M059J (cell line): ENCODE data around the gene PPP1R11. TPM values are rescaled to one million over a fixed set of nuclear protein-coding genes. Genes with fewer than 3 reads are reported as not detected.
A peak's percentile ranks its signal among the peaks of the same experiment; 100 is the strongest.
"Not testable (repeated sequence)": the region's sequence is repeated elsewhere in the genome, so short reads cannot be mapped to it uniquely, and the experiment has no call there.

ENCODE experiments used
- DNase-seq: peaks from one replicate; pipeline ENCODE4 v3.0.0-alpha.2; 2012; ENCODE audit warnings: low read depth
- total RNA-seq: library from RNA; depleted of rRNA; stranded (reverse); fragments of >200 nt; shearing (Covaris generic); gene quantifications from 2 replicates; pipeline ENCODE4 v1.2.3, GENCODE V29; 2014

PPP1R11 gene
- total RNA-seq, 1 experiment from 2014 or later: 112 TPM

GRCh38 chr6:30097902-30098768 lies 31.1 kb downstream of the PPP1R11 start:
- DNase-seq: no peak

DNA sequence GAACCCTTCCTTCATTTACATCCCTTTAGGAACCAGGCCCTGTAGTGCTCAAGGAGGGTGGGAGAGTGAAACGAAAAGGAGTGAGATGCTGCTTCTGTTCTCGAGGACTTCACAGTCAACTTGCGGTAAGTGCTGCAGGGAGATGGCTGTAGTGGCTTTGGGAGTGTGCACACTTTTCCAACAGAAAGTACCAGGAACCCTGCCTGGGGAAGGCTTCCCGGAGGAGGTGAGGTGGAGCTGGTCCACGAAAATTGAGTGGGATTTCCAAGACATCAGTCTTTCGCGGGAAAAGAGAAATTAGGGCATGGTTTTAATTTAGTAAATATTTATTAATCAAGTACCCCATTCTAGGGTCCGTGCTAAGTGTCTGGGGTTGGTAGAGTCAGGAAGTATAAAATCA lies 33.2 kb downstream of the PPP1R11 start:
- DNase-seq: no peak

GRCh38 chr6:30100585-30101443 lies 33.8 kb downstream of the PPP1R11 start:
- peak; percentile 71 for DNase-seq

GRCh38 chr6:30101444-30102413 lies 34.7 kb downstream of the PPP1R11 start:
- peak; percentile 94 for DNase-seq

DNA sequence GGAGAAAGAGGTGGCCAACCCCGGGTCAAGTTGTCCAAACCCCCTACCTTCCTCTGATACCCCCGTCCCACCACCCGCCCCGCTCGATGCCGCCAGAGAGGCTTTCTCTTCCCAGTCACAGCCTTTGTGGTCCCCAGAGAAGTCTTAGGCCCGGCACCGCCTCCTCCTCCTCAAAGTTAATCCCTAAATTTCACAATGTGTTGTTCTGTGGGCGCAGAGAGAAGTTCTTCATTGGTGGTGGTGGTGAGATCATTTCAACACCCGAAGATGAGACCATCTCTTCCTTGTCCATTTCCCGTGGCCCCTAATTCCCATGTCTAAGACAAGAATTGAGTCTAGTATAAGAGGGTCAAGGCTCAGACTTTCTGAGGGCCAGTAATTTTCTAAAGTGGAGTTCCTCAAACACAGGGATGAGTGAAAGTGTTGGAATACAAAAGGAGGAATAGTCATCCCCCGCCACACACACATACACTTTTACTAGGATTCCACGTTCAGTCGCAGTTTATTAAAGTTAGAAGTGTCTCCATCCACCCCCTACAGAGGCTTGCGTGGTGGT lies 35.5 kb downstream of the PPP1R11 start:
- peak; percentile 30 for DNase-seq

GRCh38 chr6:30102970-30103871 lies 36.2 kb downstream of the PPP1R11 start:
- peak; percentile 93 for DNase-seq

DNA sequence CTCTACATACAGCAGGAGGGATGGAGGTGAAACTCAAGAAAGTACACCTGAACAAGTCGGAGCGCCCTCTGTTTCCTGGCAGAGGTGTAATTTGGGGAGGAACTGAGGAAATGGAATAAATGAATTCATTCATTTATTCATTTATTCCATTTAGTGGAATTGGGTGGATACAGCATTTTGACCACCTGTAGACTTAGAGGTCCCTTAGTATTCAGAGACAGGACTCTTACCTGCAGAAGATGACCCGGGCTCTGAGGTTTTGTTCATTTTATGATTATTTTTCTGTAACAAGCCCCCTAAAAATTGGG lies 36.8 kb downstream of the PPP1R11 start:
- DNase-seq: no peak

DNA sequence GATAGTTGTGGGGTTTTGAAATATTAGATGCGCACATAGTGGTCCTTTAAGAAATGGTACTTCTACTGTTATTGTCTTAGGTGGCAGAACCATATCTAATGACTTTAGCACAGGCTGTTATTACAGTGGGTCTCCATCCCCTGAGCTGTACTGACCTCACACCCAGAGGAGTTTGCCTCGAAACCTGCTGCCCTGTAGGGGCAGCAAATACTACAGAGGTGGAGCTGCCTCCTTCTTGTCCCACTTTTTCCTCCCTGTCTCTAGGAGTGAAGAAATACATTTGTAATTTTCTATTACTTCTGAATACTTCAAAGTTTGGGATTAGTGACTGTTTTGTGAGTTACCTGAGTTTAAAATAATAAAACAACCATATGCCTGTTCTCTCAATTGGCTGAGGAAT lies 37.7 kb downstream of the PPP1R11 start:
- DNase-seq: no peak

GRCh38 chr6:30111266-30111856 lies 44.4 kb downstream of the PPP1R11 start:
- DNase-seq: no peak

- no peak for DNase-seq
Measured at GRCh38 chr6:30112402-30112994, 45.5 kb downstream of the PPP1R11 start.

DNA sequence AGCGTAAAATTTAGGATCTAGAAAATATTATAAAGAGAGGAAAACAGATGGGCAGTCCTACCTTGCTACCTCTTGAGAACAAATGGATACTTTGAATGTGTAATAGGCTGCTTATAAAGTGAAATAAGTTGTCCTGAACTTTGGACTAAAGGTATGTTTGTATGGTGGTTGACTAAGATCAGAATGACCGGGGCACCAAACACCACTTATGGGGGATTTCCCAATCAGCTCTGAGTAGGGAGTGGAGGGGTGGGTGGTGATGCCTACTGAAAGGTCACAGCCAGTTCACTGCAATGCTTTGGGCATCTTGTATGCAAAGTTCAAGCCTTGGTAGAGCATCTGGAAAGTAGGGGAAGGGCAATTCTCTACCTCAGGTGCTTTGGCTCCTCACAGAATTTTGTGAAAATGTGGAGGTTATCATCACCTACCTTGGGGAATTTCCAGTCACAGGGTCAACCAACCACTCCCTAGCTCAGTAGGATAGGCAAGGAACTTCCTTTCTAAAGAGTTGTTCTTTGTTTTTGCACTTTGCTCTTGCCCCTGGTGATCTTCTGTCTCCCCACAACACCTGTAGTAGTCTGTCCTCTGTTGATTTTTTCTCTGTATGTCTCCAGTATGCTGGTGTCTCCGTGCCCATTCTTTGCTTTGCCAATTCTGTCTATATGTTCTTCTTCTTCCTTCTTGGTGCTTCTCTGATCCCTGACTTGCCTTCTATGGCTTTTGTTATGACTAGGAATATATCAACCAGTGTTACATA lies 46.2 kb downstream of the PPP1R11 start, which contains the start of gene TRIM31:
TSS of gene TRIM31 (minus strand) at position 88 of the 757 bp plus-strand sequence. CDS start 285 bp downstream, outside the sequence.
- no peak for DNase-seq

DNA sequence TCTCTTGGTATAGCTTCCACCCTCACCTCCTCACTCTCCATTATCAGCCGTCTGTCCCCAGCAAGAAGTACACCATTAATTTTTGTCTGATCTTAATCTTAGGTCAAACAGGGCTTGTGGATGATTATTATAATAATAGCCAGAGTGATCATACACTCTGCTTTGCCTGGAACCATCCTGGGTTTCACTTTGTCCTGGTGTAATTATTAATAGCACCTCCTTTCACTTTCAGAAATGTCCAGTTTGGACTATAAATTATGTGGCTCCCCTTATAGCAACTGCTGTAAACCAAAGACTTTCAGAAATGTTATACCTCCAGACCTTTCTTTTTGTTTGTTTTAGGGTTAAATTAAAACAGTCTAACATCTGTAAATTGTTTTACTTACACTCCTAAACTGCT lies 46.8 kb downstream of the PPP1R11 start:
- DNase-seq: no peak

DNA sequence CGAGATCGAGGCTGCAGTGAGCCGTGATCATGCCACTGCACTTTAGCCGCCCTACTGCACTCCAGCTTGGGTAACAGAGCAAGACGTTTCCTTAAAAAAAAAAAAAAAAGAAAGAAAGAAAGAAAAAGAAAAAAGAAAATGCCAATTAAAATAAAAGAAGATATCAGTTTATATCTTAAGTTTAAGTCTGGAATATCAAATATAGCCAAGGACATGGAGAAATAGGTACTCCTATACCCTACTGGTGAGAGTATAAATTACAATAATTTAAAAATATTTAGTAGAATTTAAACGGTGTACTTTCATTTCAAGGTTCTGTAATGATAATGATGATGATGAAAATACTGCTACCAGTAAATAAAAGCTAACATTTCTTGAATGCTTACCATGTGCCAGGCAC lies 49.7 kb downstream of the PPP1R11 start:
- DNase-seq: no peak

DNA sequence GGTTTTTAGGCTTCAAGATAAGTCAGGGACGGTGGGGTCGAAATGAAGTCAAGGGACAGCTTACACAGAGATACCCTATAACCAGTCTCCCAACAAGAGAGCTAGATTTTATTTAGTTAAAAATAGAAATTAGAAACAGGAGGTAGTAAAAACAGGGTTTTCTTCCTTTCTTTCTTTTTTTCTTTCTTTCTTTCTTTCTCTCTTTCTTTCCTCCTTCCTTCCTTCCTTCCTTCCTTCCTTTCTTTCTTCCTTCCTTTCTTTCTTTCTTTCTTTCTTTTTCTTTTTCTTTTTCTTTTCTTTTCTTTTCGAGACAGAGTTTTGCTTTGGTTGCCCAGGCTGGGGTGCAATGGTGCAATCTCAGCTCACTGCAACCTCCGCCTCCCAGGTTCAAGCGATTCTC lies 51.7 kb downstream of the PPP1R11 start:
- DNase-seq: not testable (repeated sequence)
